Hepatocyte (in vitro differentiated cells): ENCODE data around the gene SP140L.

ENCODE experiments used
- CTCF ChIP-seq: fragments of 200-600 bp; sonication (generic); IDR thresholded peaks from 2 replicates; pipeline ENCODE4 v1.5.1; 2016; ENCODE audit warnings: antibody characterized with exemption, mild to moderate bottlenecking; ENCODE audit not compliant: poor library complexity
- EZH2 ChIP-seq: fragments of 200-600 bp; sonication (generic); IDR thresholded peaks from 2 replicates; pipeline ENCODE4 v1.6.1; 2016; ENCODE audit warnings: antibody characterized with exemption, mild to moderate bottlenecking, borderline replicate concordance
- EZH2phosphoT487 ChIP-seq: fragments of 200-600 bp; sonication (generic); IDR thresholded peaks from one replicate; pipeline ENCODE4 v1.6.1; 2018; ENCODE audit warnings: antibody characterized with exemption, mild to moderate bottlenecking, low read depth, moderate library complexity; ENCODE audit not compliant: unreplicated experiment, severe bottlenecking

- TF ChIP-seq EZH2 (no peak), CTCF (no peak), EZH2phosphoT487 (no peak)
These were observed 16.8 kb downstream of the SP140L start for GRCh38 chr2:230343747-230344146.
